ENCODE results near the gene SPIRE1.
"Not testable (repeated sequence)": the region's sequence is repeated elsewhere in the genome, so short reads cannot be mapped to it uniquely, and the experiment has no call there.

SPIRE1 gene

GRCh38 chr18:12551466-12551865, 106.4 kb downstream of the SPIRE1 start:
- not testable (repeated sequence) for DNase-seq

- no peak for DNase-seq
These were observed 114.2 kb downstream of the SPIRE1 start for GRCh38 chr18:12543697-12544096.

- DNase-seq: no peak
These were observed 117.2 kb downstream of the SPIRE1 start for GRCh38 chr18:12540751-12541150.

GRCh38 chr18:12539158-12539557, 118.7 kb downstream of the SPIRE1 start:
- not testable (repeated sequence) for DNase-seq

- no peak for DNase-seq
These were observed 123.1 kb downstream of the SPIRE1 start for GRCh38 chr18:12534820-12535219.

- no peak for DNase-seq
These were observed 125.2 kb downstream of the SPIRE1 start for GRCh38 chr18:12532661-12533060.

GRCh38 chr18:12531749-12532148, 126.2 kb downstream of the SPIRE1 start:
- DNase-seq: no peak

GRCh38 chr18:12520442-12520992, 137.4 kb downstream of the SPIRE1 start:
- no peak for DNase-seq

GRCh38 chr18:12518832-12519531, 138.9 kb downstream of the SPIRE1 start:
- no peak for DNase-seq

- no peak for DNase-seq
These were observed 139.6 kb downstream of the SPIRE1 start for GRCh38 chr18:12518326-12518725.

GRCh38 chr18:12517142-12517825, 140.6 kb downstream of the SPIRE1 start:
- DNase-seq: no peak

GRCh38 chr18:12516049-12516630, 141.8 kb downstream of the SPIRE1 start:
- DNase-seq: no peak

GRCh38 chr18:12515550-12515949, 142.4 kb downstream of the SPIRE1 start:
- DNase-seq: no peak

GRCh38 chr18:12507007-12507406, 150.9 kb downstream of the SPIRE1 start:
- DNase-seq: no peak

- DNase-seq: no peak
These were observed 156.9 kb downstream of the SPIRE1 start for GRCh38 chr18:12500986-12501385.

GRCh38 chr18:12497839-12498238, 160.1 kb downstream of the SPIRE1 start:
- DNase-seq: no peak

- DNase-seq: no peak
These were observed 160.6 kb downstream of the SPIRE1 start for GRCh38 chr18:12497296-12497695.

GRCh38 chr18:12492907-12493306, 165.0 kb downstream of the SPIRE1 start:
- DNase-seq: no peak

GRCh38 chr18:12491611-12492435, 166.1 kb downstream of the SPIRE1 start:
- DNase-seq: no peak

- no peak for DNase-seq
These were observed 172.3 kb downstream of the SPIRE1 start for GRCh38 chr18:12485479-12486105.

- not testable (repeated sequence) for DNase-seq
These were observed 176.0 kb downstream of the SPIRE1 start for GRCh38 chr18:12481915-12482314.

GRCh38 chr18:12479982-12480381, 177.9 kb downstream of the SPIRE1 start:
- DNase-seq: no peak

Measured in stimulated activated CD8-positive, alpha-beta memory T cell treated with anti-CD3 and anti-CD28 coated beads, Interleukin-4, amount 100 ng/mL, for 48 hours (primary cell).